ENCODE results near the gene PCDHB9.
"Not testable (repeated sequence)": the region's sequence is repeated elsewhere in the genome, so short reads cannot be mapped to it uniquely, and the experiment has no call there.

PCDHB9 gene

GRCh38 chr5:141186897-141187512 lies at the start of gene PCDHB9:
Gene PCDHB9, plus strand, starts transcription at chr5:141187161. Its CDS starts 158 bp downstream, at chr5:141187319.
- peak; percentile 27 for DNase-seq

GRCh38 chr5:141137346-141137745 lies 49.6 kb upstream of the PCDHB9 start:
- not testable (repeated sequence) for DNase-seq

GRCh38 chr5:141149812-141150211 lies 37.1 kb upstream of the PCDHB9 start, which contains the start of gene PCDHB6:
Gene PCDHB6, plus strand, starts transcription at chr5:141150057. Its CDS starts 201 bp downstream, at chr5:141150258.
- DNase-seq: no peak

GRCh38 chr5:141150224-141150992 lies 36.6 kb upstream of the PCDHB9 start:
- no peak for DNase-seq

- no peak for DNase-seq
Measured at GRCh38 chr5:141150993-141151325, 36.0 kb upstream of the PCDHB9 start.

- not testable (repeated sequence) for DNase-seq
Measured at GRCh38 chr5:141151632-141152031, 35.3 kb upstream of the PCDHB9 start.

- not testable (repeated sequence) for DNase-seq
Measured at GRCh38 chr5:141152096-141152495, 34.9 kb upstream of the PCDHB9 start.

GRCh38 chr5:141155540-141156374 lies 31.2 kb upstream of the PCDHB9 start:
- DNase-seq: no peak

- DNase-seq: not testable (repeated sequence)
Measured at GRCh38 chr5:141157356-141157755, 29.6 kb upstream of the PCDHB9 start.

- not testable (repeated sequence) for DNase-seq
Measured at GRCh38 chr5:141157901-141158300, 29.1 kb upstream of the PCDHB9 start.

GRCh38 chr5:141172381-141173204 lies 14.4 kb upstream of the PCDHB9 start, which contains the start of gene PCDHB7:
Gene PCDHB7, plus strand, starts transcription at chr5:141172644. Its CDS starts 192 bp downstream, at chr5:141172836.
- DNase-seq: no peak

- not testable (repeated sequence) for DNase-seq
Measured at GRCh38 chr5:141174291-141175104, 12.5 kb upstream of the PCDHB9 start.

- no peak for DNase-seq
Measured at GRCh38 chr5:141175933-141176332, 11.0 kb upstream of the PCDHB9 start.

- peak; percentile 23 for DNase-seq
Measured at GRCh38 chr5:141177577-141178191, 9.3 kb upstream of the PCDHB9 start, which contains the start of gene PCDHB8. Gene PCDHB8, plus strand, starts transcription at chr5:141177790. Its CDS starts 245 bp downstream, at chr5:141178035.

GRCh38 chr5:141179371-141179770 lies 7.6 kb upstream of the PCDHB9 start:
- DNase-seq: not testable (repeated sequence)

GRCh38 chr5:141179876-141180275 lies 7.1 kb upstream of the PCDHB9 start:
- DNase-seq: not testable (repeated sequence)

GRCh38 chr5:141180313-141180712 lies 6.6 kb upstream of the PCDHB9 start:
- DNase-seq: no peak

- DNase-seq: no peak
Measured at GRCh38 chr5:141182248-141182647, 4.7 kb upstream of the PCDHB9 start, which contains the start of gene PCDHB16. Gene PCDHB16, plus strand, starts transcription at chr5:141182387. Its CDS starts 173 bp downstream, at chr5:141182560.

GRCh38 chr5:141184117-141184855 lies 2.7 kb upstream of the PCDHB9 start:
- not testable (repeated sequence) for DNase-seq

GRCh38 chr5:141188682-141189081 lies 1.7 kb downstream of the PCDHB9 start:
- DNase-seq: not testable (repeated sequence)
